22Rv1 (cell line): ENCODE results near the gene KCNQ1.

Experiments
- ZFX ChIP-seq: fragments of 450-650 bp; IDR thresholded peaks from 2 replicates; pipeline ENCODE4 v1.6.1; 2017; ENCODE audit warnings: antibody characterized with exemption, borderline replicate concordance
- TF ChIP-seq, protein P1 (sequence below): fragments of 450-650 bp; IDR thresholded peaks from 2 replicates; pipeline ENCODE4 v1.5.1; 2017; ENCODE audit warnings: mild to moderate bottlenecking

- TF ChIP-seq, protein P1, sequence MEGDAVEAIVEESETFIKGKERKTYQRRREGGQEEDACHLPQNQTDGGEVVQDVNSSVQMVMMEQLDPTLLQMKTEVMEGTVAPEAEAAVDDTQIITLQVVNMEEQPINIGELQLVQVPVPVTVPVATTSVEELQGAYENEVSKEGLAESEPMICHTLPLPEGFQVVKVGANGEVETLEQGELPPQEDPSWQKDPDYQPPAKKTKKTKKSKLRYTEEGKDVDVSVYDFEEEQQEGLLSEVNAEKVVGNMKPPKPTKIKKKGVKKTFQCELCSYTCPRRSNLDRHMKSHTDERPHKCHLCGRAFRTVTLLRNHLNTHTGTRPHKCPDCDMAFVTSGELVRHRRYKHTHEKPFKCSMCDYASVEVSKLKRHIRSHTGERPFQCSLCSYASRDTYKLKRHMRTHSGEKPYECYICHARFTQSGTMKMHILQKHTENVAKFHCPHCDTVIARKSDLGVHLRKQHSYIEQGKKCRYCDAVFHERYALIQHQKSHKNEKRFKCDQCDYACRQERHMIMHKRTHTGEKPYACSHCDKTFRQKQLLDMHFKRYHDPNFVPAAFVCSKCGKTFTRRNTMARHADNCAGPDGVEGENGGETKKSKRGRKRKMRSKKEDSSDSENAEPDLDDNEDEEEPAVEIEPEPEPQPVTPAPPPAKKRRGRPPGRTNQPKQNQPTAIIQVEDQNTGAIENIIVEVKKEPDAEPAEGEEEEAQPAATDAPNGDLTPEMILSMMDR, result no peak
- TF ChIP-seq ZFX, result no peak
These were observed 343.0 kb downstream of the KCNQ1 start for GRCh38 chr11:2787816-2788167.
